PC-3 (cell line): ENCODE results near the gene TMA7. TPM values are rescaled to one million over a fixed set of nuclear protein-coding genes. Genes with fewer than 3 reads are reported as not detected.
A peak's percentile ranks its signal among the peaks of the same experiment; 100 is the strongest.

Experiments used
- ATAC-seq: fragments of 200-7000 bp; cut with Tn5 transposase; 2 replicates; pipeline ENCODE4 v1.9.1; 2020; ENCODE audit warnings: mild to moderate bottlenecking, moderate library complexity
- BruUV-seq: library from RNA; stranded (reverse); fragments of 400-500 nt; replicated peaks from 2 replicates; lab custom pipeline; 2021; lab: Mats Ljungman, UMichigan
- CTCF ChIA-PET: fragments of 300-600 bp; sonication (Branson Sonifier 250); formaldehyde crosslinking; loops from one replicate; lab custom pipeline; 2022; ENCODE audit warnings: antibody characterized with exemption; lab: Charles Lee
- POLR2A ChIA-PET: fragments of 300-600 bp; sonication (Branson Sonifier 250); formaldehyde crosslinking; loops from one replicate; lab custom pipeline; 2022; ENCODE audit warnings: antibody characterized with exemption; ENCODE audit not compliant: unreplicated experiment; lab: Charles Lee
- DNase-seq: peaks from one replicate; pipeline ENCODE4 v3.0.0-alpha.2; 2015
- H2AFZ ChIP-seq: fragments of 300-600 bp; sonication (generic); 2 replicates; pipeline ENCODE4 v1.6.0; 2016; ENCODE audit warnings: antibody characterized with exemption, low read length
- H3F3A ChIP-seq: fragments of 300-600 bp; sonication (generic); one replicate; pipeline ENCODE4 v1.6.0; 2017; ENCODE audit warnings: antibody characterized with exemption, low read length, control low read depth, mild to moderate bottlenecking; ENCODE audit not compliant: unreplicated experiment
- H3K27ac ChIP-seq: fragments of 300-600 bp; sonication (generic); 2 replicates; pipeline ENCODE4 v1.5.1; 2016; ENCODE audit warnings: mild to moderate bottlenecking, low read length
- H3K27me3 ChIP-seq: fragments of 300-600 bp; sonication (generic); 2 replicates; pipeline ENCODE4 v1.6.1; 2016; ENCODE audit warnings: low read length, mixed read lengths
- H3K36me3 ChIP-seq: fragments of 300-600 bp; sonication (generic); 2 replicates; pipeline ENCODE4 v1.6.1; 2016; ENCODE audit warnings: low read depth, mixed run types, low read length, mixed read lengths
- H3K4me1 ChIP-seq: fragments of 300-600 bp; sonication (generic); 2 replicates; pipeline ENCODE4 v1.5.1; 2016; ENCODE audit warnings: low read length; ENCODE audit not compliant: insufficient read depth
- H3K4me2 ChIP-seq: fragments of 300-600 bp; sonication (generic); 2 replicates; pipeline ENCODE4 v1.6.0; 2016; ENCODE audit warnings: low read length
- H3K4me3 ChIP-seq: fragments of 300-600 bp; sonication (generic); 2 replicates; pipeline ENCODE4 v1.5.1; 2016; ENCODE audit warnings: mild to moderate bottlenecking, low read length, mixed read lengths
- H3K79me2 ChIP-seq: fragments of 300-600 bp; sonication (generic); 2 replicates; pipeline ENCODE4 v1.6.1; 2017; ENCODE audit warnings: low read length, mixed read lengths
- H3K9ac ChIP-seq: fragments of 300-600 bp; sonication (generic); 2 replicates; pipeline ENCODE4 v1.6.0; 2016; ENCODE audit warnings: mild to moderate bottlenecking, low read length
- H3K9me2 ChIP-seq: fragments of 300-600 bp; sonication (generic); replicated peaks from 2 replicates; pipeline ENCODE4 v1.6.1; 2016; ENCODE audit warnings: mixed run types, low read length, mixed read lengths
- H3K9me3 ChIP-seq: fragments of 300-600 bp; sonication (generic); 2 replicates; pipeline ENCODE4 v1.6.1; 2016; ENCODE audit warnings: low read length, mixed read lengths
- H4K20me1 ChIP-seq: fragments of 300-600 bp; sonication (generic); 2 replicates; pipeline ENCODE4 v1.6.1; 2016; ENCODE audit warnings: low read length, mixed read lengths
- CTCF ChIP-seq: fragments of 300-600 bp; sonication (generic); conservative IDR thresholded peaks from 2 replicates; pipeline ENCODE4 v1.5.1; 2017; ENCODE audit warnings: antibody characterized with exemption, low read depth, mild to moderate bottlenecking, low read length
- EZH2 ChIP-seq: fragments of 300-600 bp; sonication (generic); IDR thresholded peaks from one replicate; pipeline ENCODE4 v1.6.1; 2017; ENCODE audit warnings: antibody characterized with exemption, mild to moderate bottlenecking, low read length; ENCODE audit not compliant: unreplicated experiment
- EZH2phosphoT487 ChIP-seq: fragments of 300-600 bp; sonication (generic); IDR thresholded peaks from 2 replicates; pipeline ENCODE4 v1.6.1; 2018; ENCODE audit warnings: mild to moderate bottlenecking, antibody characterized with exemption, low read length, borderline replicate concordance
- intact Hi-C: fragments of 100-400 bp; cut with micrococcal nuclease; formaldehyde crosslinking; loops from 2 replicates; pipeline ENCODE4 v1.9.0; 2023
- total RNA-seq: library from RNA; depleted of rRNA; stranded (reverse); fragments of >200 nt; gene quantifications from 2 replicates; pipeline ENCODE4 v1.2.3, GENCODE V29; 2014

The TMA7 gene
- total RNA-seq, 1 experiment from 2014 or later: 517 TPM

- ATAC-seq (no peak), DNase-seq (no peak)
- POLR2A ChIA-PET: no interaction called here
- no TSS peak for BruUV-seq
- H3K4me2 ChIP-seq: peak overlapping the region; percentile 98
- no peaks in the 10 kb centered on the region for H3K9me2 ChIP-seq
- TF ChIP-seq EZH2: no peak
- no peak for TF ChIP-seq EZH2phosphoT487
- no peak for TF ChIP-seq CTCF
- H4K20me1 ChIP-seq: no peaks in the 10 kb centered on the region
- intact Hi-C loops: no loop called here
- no peaks in the 10 kb centered on the region for H3K27me3 ChIP-seq
- peaks cover 25% of the 10 kb centered on the region for H3K4me1 ChIP-seq
- H3K36me3 ChIP-seq: no peaks in the 10 kb centered on the region; the same call in 1 of the 2 replicates
- no peak overlapping the region for H3K27ac ChIP-seq
- H3K4me3 ChIP-seq: no peak overlapping the region
- no peaks in the 10 kb centered on the region for H3F3A ChIP-seq
- CTCF ChIA-PET: no interaction called here
- no peaks in the 10 kb centered on the region for H3K9me3 ChIP-seq
- no peak overlapping the region for H2AFZ ChIP-seq
- peaks cover 19% of the 10 kb centered on the region for H3K79me2 ChIP-seq
- H3K9ac ChIP-seq: no peak overlapping the region
Measured at GRCh38 chr3:48427630-48427962, 12.5 kb upstream of the TMA7 start.

- ChIA-PET CTCF (interaction anchor here (0.6 to 0.9 kb wide), 2 partner anchors 27 to 154 kb away, joined by 3 to 4 read pairs; no protein-coding TSS in a partner anchor), POLR2A (interaction anchor here (0.6 kb wide), 1 partner anchor 12 kb away, joined by 4 read pairs; no protein-coding TSS in a partner anchor)
- peak overlapping the region; percentile 98 for H3K4me2 ChIP-seq
- no peaks in the 10 kb centered on the region for H4K20me1 ChIP-seq
- intact Hi-C loops: no loop called here
- peak overlapping the region; percentile 47 for H2AFZ ChIP-seq
- ATAC-seq: no peak
- peaks cover 19% of the 10 kb centered on the region for H3K79me2 ChIP-seq
- no peak for DNase-seq
- peaks cover 25% of the 10 kb centered on the region for H3K4me1 ChIP-seq
- H3F3A ChIP-seq: no peaks in the 10 kb centered on the region
- H3K4me3 ChIP-seq: peak overlapping the region; percentile 83
- H3K9ac ChIP-seq: peak overlapping the region; percentile 14; the same call in 1 of the 2 replicates
- H3K36me3 ChIP-seq: peaks cover 2% of the 10 kb centered on the region; the same call in 1 of the 2 replicates
- no peak overlapping the region for H3K27ac ChIP-seq
- no TSS peak for BruUV-seq
- TF ChIP-seq EZH2 (no peak), EZH2phosphoT487 (no peak), CTCF (no peak)
- H3K9me3 ChIP-seq: no peaks in the 10 kb centered on the region
- H3K9me2 ChIP-seq: no peaks in the 10 kb centered on the region
- no peaks in the 10 kb centered on the region for H3K27me3 ChIP-seq
Measured at GRCh38 chr3:48428088-48428571, 11.9 kb upstream of the TMA7 start.

- TF ChIP-seq EZH2phosphoT487 (no peak), EZH2 (no peak), CTCF (no peak)
- peaks cover 25% of the 10 kb centered on the region for H3K4me1 ChIP-seq
- no peak overlapping the region for H3K27ac ChIP-seq
- no peaks in the 10 kb centered on the region for H3K9me3 ChIP-seq
- H3K27me3 ChIP-seq: no peaks in the 10 kb centered on the region
- no peaks in the 10 kb centered on the region for H4K20me1 ChIP-seq
- no peaks in the 10 kb centered on the region for H3K9me2 ChIP-seq
- DNase-seq (peak; percentile 43), ATAC-seq (peak; percentile 43)
- H3K79me2 ChIP-seq: peaks cover 19% of the 10 kb centered on the region
- peak overlapping the region; percentile 98 for H3K4me2 ChIP-seq
- H3K36me3 ChIP-seq: peaks cover 7% of the 10 kb centered on the region
- peak overlapping the region; percentile 68 for H3K9ac ChIP-seq
- ChIA-PET POLR2A (interaction anchor here (0.6 kb wide), 1 partner anchor 12 kb away, joined by 4 read pairs; no protein-coding TSS in a partner anchor), CTCF (interaction anchor here (0.6 to 0.9 kb wide), 2 partner anchors 28 to 155 kb away, joined by 3 to 4 read pairs; no protein-coding TSS in a partner anchor)
- peak overlapping the region; percentile 92 for H2AFZ ChIP-seq
- no TSS peak for BruUV-seq
- H3F3A ChIP-seq: no peaks in the 10 kb centered on the region
- peak overlapping the region; percentile 83 for H3K4me3 ChIP-seq
- intact Hi-C loops: no loop called here
Measured at GRCh38 chr3:48428572-48429316, 11.3 kb upstream of the TMA7 start.
